T-helper 1 cell treated with Interleukin-12 subunit alpha and Interleukin-12 subunit beta and Interleukin-4 antibody, amounts not matched to agents 30 ng/mL and 1 ng/mL, for 36 hours (primary cell): Measurements from ENCODE around the gene VPS13D. TPM values are rescaled to one million over a fixed set of nuclear protein-coding genes. Genes with fewer than 3 reads are reported as not detected.
"Not testable (repeated sequence)": the region's sequence is repeated elsewhere in the genome, so short reads cannot be mapped to it uniquely, and the experiment has no call there.

Experiments used
- intact Hi-C: fragments of 100-400 bp; cut with micrococcal nuclease; formaldehyde crosslinking; loops from one replicate; pipeline ENCODE4 v1.15.1; 2024
- total RNA-seq: library from RNA; stranded (reverse); gene quantifications from 2 replicates; pipeline ENCODE4 v1.2.3, GENCODE V29; 2022

VPS13D gene
- total RNA-seq, 1 donor from 2014 or later: 42.0 TPM

DNA sequence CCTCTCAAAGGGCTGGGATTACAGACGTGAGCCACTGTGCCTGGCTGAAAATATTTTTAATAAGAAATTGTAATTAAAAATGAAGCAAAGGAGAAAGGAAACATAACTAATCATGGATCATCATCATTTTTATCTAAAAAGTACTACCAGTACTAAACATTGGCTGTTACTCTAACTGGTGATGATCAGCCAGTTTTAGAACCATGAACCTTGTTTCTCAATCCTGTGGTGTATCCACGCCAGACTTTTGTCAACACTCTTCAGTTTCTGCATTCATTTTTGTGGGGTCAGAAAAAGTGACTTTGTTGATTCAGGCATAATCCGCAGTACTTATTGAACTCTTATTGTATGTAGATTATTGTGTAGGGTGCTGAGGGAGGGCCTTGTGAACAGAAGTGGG lies 52.3 kb downstream of the VPS13D start:
- intact Hi-C loops: no loop called here

DNA sequence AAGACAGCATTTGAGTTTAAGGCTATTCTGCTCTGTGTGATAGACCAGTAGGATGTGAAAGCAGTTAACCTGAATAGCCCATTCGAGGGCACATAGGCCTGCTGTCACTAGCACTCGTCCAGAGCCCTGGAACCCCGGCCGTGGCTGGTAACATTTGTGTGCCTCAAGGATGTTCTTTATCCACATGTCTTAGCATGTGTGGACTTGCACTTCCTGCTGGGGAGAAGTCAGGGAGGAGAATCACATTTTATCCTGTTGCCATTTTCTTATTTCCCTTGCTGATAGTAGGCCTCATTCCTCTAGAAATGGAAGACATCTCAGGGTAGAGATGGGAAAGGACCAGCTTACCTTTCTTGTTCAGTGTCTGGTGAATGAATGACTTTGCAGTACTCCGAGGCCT lies 54.7 kb downstream of the VPS13D start:
- intact Hi-C loops: no loop called here

DNA sequence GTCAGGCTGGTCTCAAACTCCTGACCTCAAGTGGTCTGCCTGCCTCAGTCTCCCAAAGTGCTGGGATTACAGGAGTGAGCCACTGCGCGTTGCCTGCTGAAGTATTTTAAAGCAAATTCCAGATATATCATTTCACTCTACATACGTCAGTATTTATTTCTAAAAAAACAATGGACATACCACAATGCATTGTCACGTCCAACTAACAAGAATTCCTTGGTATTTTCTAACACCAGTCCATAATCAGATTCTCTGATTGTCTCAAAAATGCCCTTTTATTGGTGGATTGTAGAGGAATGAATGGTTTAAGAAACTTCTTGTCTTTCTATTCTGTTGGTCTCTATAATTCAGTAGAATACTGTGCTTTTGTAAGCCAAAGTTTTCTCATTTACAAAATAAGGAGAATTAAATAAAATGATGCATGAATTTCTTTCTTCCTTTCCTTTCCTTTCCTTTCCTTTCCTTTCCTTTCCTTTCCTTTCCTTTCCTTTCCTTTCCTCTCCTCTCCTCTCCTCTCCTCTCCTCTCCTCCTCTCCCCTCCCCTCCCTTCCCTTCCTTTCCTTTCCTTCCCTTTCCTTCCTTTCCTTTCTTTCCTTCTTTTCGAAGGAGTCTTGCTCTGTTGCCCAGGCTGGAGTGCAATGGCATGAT lies 55.8 kb downstream of the VPS13D start:
- intact Hi-C loops: no loop called here

DNA sequence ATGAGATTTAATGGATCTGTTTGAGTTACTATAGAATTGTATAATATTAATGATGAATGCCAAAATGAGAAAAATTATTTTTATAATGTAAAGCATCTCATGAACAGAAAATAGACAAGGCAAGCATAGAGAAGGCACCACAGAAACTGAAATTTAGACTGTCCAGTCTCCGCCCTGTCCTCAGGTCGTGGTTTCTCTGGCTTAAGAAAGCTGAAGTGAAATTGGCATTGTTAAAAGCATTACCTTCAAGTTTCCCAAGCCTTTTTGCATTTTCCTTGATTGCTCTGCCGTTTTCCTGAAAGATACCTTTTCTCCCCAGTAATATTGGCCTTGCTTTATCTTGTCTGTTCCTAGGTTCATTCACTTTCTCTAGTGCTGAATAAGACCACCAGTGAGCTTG lies 58.0 kb downstream of the VPS13D start:
- intact Hi-C loops: no loop called here

DNA sequence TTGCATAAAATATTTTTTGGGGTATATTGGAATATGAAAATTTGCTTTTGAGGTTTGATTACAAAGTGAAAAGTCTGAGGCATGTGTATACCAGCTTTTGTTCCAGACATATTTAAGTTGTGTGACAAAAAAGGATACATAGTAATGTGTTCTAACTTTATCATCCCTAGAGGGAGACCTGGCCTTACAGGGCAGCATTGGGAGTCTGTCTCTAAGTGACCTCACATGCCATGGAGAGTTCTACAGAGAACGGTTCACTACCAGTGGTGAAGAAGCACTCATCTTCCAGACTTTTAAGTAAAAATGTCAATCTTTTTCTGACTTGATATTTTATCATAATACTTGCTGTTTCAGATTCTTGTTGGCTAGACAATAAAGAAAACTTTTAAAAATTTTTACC lies 61.0 kb downstream of the VPS13D start:
- intact Hi-C loops: no loop called here

DNA sequence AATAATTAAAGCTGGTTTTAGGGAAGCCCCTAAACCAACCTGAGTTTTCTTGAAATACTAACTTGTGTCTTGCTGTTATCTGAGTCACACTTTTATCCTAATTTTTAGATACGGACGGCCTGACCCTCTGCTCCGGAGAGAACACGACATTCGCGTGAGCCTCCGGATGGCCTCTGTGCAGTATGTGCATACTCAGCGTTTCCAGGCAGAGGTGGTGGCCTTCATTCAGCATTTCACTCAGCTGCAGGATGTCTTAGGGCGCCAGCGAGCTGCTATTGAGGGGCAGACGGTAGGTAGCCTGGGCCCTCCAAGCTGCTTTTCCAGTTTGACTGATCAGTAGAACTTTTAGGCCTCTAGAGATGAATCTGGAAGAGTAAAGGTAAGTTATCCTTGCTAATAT lies 63.6 kb downstream of the VPS13D start:
- intact Hi-C loops: no loop called here

DNA sequence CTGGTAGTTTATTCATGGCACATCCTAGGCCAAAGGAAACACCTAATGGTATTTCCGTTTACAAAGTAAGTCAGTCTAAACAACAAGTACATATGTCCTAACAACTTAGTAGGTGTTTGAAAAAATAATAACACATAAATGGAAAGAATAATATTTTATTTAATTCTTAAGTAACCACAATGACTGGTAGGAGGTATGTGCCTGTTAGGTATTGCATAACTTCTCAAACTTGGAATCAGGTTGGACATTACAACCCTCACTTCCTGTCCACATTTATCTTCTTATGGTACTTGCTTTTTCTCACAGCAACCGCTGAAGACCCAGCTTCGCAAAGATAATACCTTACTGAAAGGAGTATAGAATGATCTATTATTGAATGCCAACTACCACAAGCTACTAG lies 64.2 kb downstream of the VPS13D start:
- intact Hi-C loops: no loop called here

DNA sequence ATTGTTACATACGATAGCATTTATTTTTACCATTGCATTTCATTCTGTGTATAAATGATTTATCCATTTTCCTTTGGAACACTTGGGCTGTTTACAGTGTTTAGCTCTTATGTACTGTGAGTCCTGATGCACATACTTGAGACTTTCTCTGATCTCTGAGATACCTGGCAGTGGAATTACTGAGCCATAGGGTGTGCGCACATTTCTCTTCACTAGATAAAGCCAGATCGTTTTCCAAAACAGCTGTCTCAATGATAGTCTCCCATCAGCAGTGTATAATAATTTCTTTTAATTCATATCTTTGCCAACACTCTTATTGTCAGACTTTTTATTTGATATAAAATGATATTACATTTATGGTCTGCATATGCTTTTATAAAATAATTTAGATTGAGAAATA lies 66.2 kb downstream of the VPS13D start:
- intact Hi-C loops: loop anchor here (1.0 to 5.0 kb wide), 4 partner anchors 49 to 324 kb away; no protein-coding TSS in a partner anchor

DNA sequence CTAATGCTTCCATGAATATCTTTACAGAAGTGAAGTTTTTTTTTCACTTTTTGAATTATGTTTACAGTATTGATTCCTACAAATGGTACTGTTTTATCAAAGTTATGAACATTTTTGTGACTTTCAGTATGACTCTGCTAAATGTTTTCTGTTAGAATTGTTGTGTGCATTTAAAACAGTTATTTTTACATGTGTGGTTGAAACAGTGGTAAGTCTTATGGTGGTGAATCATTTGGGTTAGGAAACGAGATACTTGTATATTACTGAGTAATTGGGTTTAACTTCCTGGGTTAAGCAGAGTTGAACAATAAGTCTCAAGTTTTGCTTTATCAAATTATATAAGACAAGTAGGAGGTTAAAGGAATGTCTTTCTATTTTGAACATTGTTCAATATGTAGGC lies 66.8 kb downstream of the VPS13D start:
- intact Hi-C loops: loop anchor here (1.0 to 5.0 kb wide), 4 partner anchors 48 to 324 kb away; no protein-coding TSS in a partner anchor

DNA sequence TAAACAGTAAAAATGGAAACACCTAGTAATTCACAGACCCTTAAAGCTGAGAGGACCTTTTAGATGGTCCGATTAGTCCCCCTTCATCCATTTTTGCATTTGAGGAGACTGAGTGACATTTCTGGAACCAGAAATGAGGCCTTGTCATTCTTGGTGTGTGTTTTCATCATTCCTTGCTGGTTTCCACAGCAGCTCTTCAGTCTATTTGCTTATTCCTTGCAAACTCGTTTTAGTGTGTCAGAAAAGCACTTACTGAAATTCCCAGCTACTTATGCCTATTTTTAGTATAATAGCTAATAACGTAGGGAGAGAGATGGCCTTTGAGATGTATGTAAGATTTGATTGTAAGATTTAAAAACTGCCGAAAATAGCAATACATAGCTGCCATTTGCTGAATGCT lies 70.9 kb downstream of the VPS13D start:
- intact Hi-C loops: no loop called here

DNA sequence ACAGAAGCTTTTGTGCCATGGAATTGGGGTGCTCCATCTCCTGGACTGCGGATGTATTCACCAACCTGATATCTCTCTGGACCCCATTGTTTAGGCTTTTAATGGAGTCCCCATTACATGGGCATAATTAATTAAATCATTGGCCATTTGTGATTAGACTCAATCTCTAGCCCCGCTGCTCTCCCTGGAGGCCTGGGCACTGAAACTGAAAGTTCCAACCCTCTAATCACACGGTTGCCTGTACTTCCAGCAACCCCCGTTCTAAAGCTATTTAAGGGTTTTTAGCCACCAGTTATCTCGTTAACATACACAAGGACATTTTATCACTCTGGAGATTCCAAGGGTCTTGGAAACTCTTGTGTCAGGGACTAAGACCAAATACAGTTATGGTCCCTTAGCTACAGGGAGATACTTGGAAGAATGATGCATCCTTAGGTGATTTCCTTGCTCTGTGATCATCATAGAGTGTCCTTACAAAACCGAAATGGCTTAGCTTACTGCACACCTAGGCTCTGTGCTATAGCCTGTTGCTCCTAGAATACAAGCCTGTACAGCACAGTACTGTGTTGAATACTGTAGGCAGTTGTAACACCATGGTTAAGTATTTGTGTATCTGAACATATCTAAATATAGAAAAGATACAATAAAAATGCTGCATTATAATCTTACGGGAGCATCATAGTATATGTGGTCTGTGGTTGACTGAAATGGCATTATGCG lies 71.8 kb downstream of the VPS13D start:
- intact Hi-C loops: no loop called here

DNA sequence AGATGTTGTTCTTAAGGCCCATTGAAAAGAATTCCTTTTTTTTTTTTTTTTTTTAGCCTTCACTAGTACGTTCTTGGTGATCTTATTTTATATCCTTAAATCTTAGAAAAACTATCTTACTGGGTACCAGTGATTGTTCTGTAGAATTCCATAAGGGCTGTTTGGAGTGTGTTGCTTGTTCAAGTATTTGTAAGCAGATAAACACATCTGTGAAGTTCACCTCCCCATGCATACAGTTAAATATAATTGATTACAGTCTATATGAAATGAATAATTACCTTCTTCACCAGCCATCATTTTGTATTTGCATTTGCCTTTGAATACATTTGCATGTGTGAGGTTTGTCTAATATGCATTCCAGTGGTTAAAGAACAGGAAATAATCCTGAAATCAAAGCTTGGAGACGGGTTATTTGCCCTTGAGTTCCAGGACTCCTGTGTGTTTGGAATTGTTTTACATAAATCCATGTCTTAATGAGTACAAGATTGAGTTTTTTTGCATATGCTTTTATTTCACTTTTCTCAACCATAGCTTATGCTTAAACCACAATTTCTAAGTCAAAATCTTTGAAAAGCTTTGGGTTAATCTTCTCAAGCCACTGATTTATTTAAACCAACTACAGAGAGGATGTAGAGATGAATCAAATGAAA lies 73.1 kb downstream of the VPS13D start:
- intact Hi-C loops: no loop called here

DNA sequence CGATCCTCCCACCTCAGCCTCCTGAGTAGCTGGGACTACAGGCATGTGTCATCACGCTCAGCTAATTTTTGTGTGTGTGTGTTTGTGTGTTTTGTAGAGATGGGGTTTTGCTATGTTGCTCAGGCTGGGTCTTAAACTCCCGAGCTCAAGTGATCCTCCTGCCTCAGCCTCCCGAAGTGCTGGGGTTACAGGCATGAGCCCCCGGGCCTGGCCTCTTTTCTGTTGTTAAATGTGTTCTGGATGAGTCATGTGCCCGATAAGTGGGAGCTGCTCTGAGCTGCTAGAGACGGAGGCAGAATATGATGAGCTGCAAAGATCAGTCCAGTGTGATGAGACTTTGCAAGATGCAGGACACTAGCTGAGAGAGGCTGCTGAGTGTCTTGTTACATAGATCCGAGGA lies 75.5 kb downstream of the VPS13D start:
- intact Hi-C loops: no loop called here

DNA sequence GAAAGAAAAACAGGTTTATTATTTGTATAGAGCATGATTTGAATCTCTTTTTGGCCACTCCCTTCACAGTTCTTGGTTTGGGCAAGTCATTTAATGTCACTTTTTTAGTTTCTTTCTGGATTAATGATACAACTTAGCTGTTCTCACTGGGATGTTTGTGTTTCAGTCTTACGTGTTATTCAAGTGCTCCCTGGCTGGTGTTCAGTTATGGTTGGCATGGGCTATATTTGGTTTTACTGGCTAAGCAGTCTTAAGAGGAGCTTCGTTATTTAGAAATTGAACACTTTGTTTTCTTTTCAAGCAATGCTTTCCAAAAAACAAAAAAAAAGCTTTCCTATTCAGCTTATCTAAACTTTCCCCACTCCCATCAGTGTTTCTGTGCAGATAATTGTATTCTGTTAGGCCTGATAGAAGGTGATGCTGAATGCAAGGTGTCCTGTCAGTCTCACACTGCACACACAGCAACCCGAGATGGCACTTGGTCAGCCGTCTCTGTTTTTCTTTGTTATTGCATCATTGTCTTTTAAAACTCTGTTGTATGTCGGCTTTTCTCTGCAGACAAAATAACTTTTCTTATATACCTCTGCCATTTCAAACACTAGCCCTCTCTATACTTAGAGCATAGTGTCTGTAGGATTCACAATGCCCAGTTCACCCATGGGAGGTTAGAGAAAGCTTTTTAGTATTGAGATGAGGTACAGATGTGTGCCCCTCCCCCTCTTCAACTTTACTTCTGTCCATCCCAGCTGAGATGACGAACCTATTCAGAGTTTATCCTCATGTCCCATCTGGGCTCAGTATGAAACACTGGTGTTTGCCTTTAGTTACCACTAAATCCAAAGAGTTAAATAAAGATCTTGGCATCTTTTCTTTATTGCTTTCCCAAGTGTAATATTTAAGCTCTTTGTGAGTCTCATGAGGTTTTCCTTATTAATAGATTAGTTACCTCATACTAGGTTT lies 80.2 kb downstream of the VPS13D start:
- intact Hi-C loops: no loop called here

DNA sequence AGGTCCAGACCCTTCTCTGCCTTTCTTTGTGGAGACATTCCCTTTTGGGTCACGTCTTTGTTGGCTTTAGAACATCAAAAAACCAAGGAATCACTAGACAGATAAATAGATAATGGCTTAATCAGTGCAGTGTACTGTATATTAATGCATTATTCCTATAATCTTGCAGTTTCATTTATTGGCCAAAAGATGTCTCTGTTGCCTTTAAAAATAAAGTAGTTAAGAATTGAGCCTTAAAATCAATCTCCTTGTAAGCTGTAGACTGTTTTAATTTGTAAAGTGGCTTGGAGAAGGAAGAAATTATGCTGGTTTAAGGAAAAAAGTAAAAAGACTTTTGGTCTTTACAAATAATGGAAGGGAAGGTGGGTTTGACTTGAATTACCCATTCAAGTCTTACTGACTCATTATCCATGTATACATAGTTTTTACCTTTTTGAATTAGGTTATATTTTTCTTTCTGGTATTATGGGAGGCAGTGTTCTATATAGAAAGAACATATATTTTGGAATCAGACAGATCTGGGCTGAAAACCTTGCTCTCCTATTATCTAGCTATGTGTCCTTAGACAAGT lies 84.6 kb downstream of the VPS13D start:
- intact Hi-C loops: loop anchor here (1.0 kb wide), 2 partner anchors 305 to 345 kb away; no protein-coding TSS in a partner anchor

DNA sequence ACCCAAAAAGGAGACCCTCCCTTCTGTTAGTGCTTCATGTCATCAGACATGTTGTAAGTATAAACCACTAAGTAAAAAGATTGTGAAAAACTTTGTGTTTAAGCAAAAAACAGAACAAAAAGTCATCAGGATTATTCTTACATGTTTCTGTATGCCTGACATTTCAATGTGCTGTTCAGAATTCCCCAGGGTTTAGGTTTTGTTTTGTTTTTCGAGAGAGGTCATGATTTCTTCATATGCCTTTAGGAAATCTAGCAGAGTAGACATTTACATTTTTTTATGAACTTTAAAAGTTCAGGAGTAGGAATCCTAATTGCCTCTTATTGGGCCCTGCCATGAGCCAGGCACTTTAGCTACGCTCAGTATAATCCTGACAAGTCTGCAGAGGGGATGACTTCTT lies 85.3 kb downstream of the VPS13D start:
- intact Hi-C loops: no loop called here

DNA sequence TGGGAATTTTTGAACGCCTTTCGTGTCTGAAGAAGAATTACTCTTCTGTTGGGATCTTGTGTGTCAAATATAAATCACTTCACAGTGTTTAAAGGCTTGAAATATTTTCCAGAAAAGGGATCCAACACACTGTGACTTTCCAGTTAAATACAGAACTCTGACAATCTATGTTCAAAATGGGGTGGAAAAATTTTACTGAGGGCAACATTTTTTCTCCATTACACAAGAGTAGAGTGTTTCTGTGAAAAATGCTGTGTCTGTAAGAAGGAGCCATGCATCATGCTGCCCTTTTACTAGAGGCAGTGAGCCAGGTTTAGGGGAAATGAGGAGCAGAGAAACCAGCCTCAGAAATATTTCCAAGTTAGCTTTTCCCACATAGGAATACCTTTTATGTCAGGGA lies 86.5 kb downstream of the VPS13D start:
- intact Hi-C loops: no loop called here

DNA sequence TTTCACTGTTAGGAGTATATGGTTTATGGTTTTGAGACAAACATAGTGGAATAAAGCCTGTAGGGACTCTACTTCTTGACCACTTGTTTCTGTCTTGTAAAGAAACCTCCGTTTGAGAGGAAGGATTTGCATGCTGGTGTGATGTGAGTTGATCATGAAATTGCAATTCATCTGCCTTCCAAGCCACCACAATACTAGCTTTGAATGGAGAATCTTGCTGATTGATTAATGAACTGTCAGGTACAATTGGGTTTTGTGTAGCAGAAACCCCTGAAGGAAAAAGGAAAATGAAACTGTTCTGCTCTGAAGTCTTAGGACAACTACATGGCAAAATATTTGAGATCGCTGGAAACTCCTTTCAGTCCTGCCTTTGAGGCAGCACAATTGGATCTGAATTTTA lies 90.7 kb downstream of the VPS13D start:
- intact Hi-C loops: no loop called here

DNA sequence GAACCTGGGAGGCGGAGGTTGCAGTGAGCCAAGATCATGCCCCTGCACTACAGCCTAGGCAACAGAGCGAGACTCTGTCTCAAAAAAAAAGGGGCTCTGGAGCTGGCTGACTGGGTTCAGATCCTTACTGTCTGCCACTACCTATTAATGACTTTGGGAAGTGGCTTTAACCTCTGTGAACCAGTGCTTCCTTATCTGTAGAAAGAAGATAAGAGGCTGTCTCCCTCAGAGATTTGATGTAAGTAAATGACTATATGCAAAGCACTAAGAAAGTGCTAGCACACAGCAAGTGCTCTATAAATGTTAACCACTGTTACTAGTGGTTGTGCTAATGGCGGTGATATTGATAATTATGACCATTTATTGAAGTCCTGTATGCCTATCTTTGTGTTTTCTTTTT lies 94.6 kb downstream of the VPS13D start:
- intact Hi-C loops: no loop called here

DNA sequence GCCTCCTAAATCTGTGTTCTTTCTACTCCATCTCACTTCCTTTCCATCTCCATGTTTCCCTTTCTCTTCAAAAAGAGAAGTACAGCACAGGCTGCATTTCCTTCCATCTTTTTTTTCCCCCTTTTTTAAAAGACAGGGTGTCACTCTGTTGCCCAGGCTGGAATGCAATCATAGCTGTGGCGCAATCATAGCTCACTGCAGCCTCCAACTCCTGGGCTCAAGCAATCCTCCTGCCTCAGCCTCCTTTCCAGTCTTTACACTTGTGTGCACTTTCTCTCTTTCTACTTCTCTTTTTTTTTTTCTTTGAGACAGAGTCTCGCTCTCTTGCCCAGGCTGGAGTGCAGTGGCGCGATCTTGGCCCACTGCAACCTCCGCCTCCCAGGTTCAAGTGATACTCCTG lies 95.1 kb downstream of the VPS13D start:
- intact Hi-C loops: not testable (repeated sequence)

DNA sequence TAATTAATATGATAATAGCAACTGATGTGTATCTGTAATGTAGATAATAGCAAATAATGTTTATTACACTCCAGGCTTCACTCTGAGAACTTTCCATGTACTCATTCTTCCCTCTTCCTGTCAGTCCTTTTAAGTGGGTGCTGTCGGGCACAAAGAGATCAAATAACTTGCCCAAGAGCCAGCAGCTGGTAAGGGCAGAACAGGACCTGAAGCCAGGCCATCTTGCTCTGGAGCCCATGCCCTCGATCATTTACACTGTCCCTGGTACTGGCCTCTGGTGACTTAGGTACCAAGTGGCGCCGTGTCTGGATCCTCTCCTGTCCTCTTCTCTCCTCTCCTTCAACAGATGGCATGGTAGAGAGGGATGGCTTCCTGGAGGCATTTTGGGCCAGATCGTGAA lies 97.2 kb downstream of the VPS13D start:
- intact Hi-C loops: no loop called here
